WERI-Rb-1 (cell line): ENCODE measurements around the gene GJD2.

ENCODE experiments used
- DNase-seq: peaks from one replicate; pipeline ENCODE4 v3.0.0-alpha.2; 2020
- H3K27ac ChIP-seq: fragments of 250-450 bp; sonication (Bioruptor Pico); 2 replicates; pipeline ENCODE4 v1.5.1; 2020; ENCODE audit warnings: mild to moderate bottlenecking, moderate library complexity
- H3K27me3 ChIP-seq: fragments of 250-450 bp; sonication (Bioruptor Pico); 2 replicates; pipeline ENCODE4 v1.5.1; 2021; ENCODE audit warnings: mild to moderate bottlenecking, low read depth, moderate library complexity; ENCODE audit not compliant: insufficient read depth, severe bottlenecking
- H3K36me3 ChIP-seq: fragments of 250-450 bp; sonication (Bioruptor Pico); 2 replicates; pipeline ENCODE4 v1.5.1; 2020; ENCODE audit warnings: mild to moderate bottlenecking, moderate library complexity
- H3K4me3 ChIP-seq: 2 replicates; pipeline ENCODE4 v1.5.1; 2011; ENCODE audit warnings: low read depth, mild to moderate bottlenecking, control low read depth, low read length
- H3K9me3 ChIP-seq: fragments of 250-450 bp; sonication (Bioruptor Pico); 2 replicates; pipeline ENCODE4 v1.5.1; 2021; ENCODE audit warnings: mild to moderate bottlenecking, moderate library complexity; ENCODE audit not compliant: severe bottlenecking
- CTCF ChIP-seq: IDR thresholded peaks from 2 replicates; pipeline ENCODE4 v1.5.1; 2011; ENCODE audit warnings: low read depth, mild to moderate bottlenecking, control low read depth, inconsistent platforms, low read length

Gene GJD2

GRCh38 chr15:34757262-34757661 lies 2.5 kb upstream of the GJD2 start:
- TF ChIP-seq CTCF: no peak
- H3K9me3 ChIP-seq: no peaks in the 10 kb centered on the region

GRCh38 chr15:34755419-34755773 lies 598 bp upstream of the GJD2 start:
- peak overlapping the region; percentile 94 for H3K4me3 ChIP-seq
- H3K27me3 ChIP-seq: no peaks in the 10 kb centered on the region
- no peak for DNase-seq
- H3K9me3 ChIP-seq: no peaks in the 10 kb centered on the region
- peak overlapping the region; percentile 91 for H3K27ac ChIP-seq
- TF ChIP-seq CTCF: no peak
- H3K36me3 ChIP-seq: peaks cover 25% of the 10 kb centered on the region

More at GRCh38 chr15:34757262-34757661, 2.5 kb upstream of the GJD2 start:
- Histone ChIP-seq H3K27ac (peak overlapping the region; percentile 84), H3K36me3 (peaks cover 13% of the 10 kb centered on the region), H3K4me3 (no peak overlapping the region; the same call in 1 of the 2 replicates), H3K27me3 (no peaks in the 10 kb centered on the region)
- no peak for DNase-seq

- TF ChIP-seq CTCF: no peak
- no peaks in the 10 kb centered on the region for H3K9me3 ChIP-seq
- peak overlapping the region; percentile 94 for H3K4me3 ChIP-seq
- peaks cover 25% of the 10 kb centered on the region for H3K36me3 ChIP-seq
- DNase-seq: peak; percentile 58
- no peaks in the 10 kb centered on the region for H3K27me3 ChIP-seq
- peak overlapping the region; percentile 91 for H3K27ac ChIP-seq
Measured at GRCh38 chr15:34754171-34754601, 612 bp downstream of the GJD2 start.

- Histone ChIP-seq H3K27ac (no peak overlapping the region; the same call in 1 of the 2 replicates), H3K4me3 (peak overlapping the region; percentile 94), H3K9me3 (no peaks in the 10 kb centered on the region), H3K27me3 (no peaks in the 10 kb centered on the region), H3K36me3 (peaks cover 25% of the 10 kb centered on the region)
- DNase-seq: no peak
- TF ChIP-seq CTCF: no peak
Measured at GRCh38 chr15:34753236-34753894, 1.4 kb downstream of the GJD2 start.

- no peak overlapping the region for H3K4me3 ChIP-seq
- no peak for DNase-seq
- TF ChIP-seq CTCF: no peak
- no peak overlapping the region for H3K27ac ChIP-seq
- peaks cover 25% of the 10 kb centered on the region for H3K36me3 ChIP-seq
- H3K27me3 ChIP-seq: no peaks in the 10 kb centered on the region
- no peaks in the 10 kb centered on the region for H3K9me3 ChIP-seq
Measured at GRCh38 chr15:34749691-34750090, 5.1 kb downstream of the GJD2 start.

- DNase-seq: no peak
- H3K27me3 ChIP-seq: no peaks in the 10 kb centered on the region
- H3K36me3 ChIP-seq: no peaks in the 10 kb centered on the region
- no peak for TF ChIP-seq CTCF
- H3K9me3 ChIP-seq: no peaks in the 10 kb centered on the region
- no peak overlapping the region for H3K27ac ChIP-seq
- H3K4me3 ChIP-seq: no peak overlapping the region
Measured at GRCh38 chr15:34739346-34739745, 15.5 kb downstream of the GJD2 start.
